ENCODE data around the gene TMEM231.

The TMEM231 gene

DNA sequence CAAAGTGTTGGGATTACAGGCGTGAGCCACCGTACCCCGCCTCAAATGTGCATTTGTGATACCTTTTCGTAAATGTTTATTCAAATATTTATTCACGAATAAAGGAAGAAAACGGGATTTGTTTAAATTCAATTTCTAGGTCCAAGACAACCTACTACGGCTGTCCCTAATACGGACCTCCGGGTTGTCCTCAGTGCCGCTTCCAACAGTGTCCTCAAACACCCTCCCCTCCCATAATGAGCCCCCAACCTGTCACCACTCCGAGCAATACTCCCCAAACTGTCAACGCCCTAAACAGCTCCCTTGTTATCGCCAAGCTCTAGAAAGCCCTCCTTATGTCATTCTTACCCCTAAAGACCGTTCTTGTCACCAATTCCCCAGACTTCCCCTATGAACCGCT is 9.6 kb upstream of the TMEM231 start:
- POLR2A ChIA-PET = interaction anchor here (0.6 to 3.3 kb wide), 8 partner anchors 8 to 1866 kb away, joined by 3 to 22 read pairs (median 4); partner anchors contain the start of genes KARS1, TERF2IP and TMEM231
- DNase-seq (ENCODE audit: extremely low spot score) = no peak
- CTCF ChIA-PET = interaction anchor here (1.4 to 2.3 kb wide), 2 partner anchors 49 to 100 kb away, joined by 6 to 11 read pairs; no protein-coding TSS in a partner anchor
- TF ChIP-seq TARDBP (IDR thresholded peaks at IDR 0.05) (no peak), BHLHE40 (IDR thresholded peaks at IDR 0.05; ENCODE audit: borderline replicate concordance) (no peak), SUZ12 (IDR thresholded peaks at IDR 0.05) (no peak), LEF1 (IDR thresholded peaks at IDR 0.05; ENCODE audit: borderline replicate concordance) (no peak), HDGF (IDR thresholded peaks at IDR 0.05; ENCODE audit: borderline replicate concordance) (no peak), FOXM1 (IDR thresholded peaks at IDR 0.05; ENCODE audit: borderline replicate concordance) (no peak), ARNT (IDR thresholded peaks at IDR 0.05) (no peak), CTBP1 (IDR thresholded peaks at IDR 0.05; ENCODE audit: borderline replicate concordance) (no peak), ZNF384 (IDR thresholded peaks at IDR 0.05) (no peak)

DNA sequence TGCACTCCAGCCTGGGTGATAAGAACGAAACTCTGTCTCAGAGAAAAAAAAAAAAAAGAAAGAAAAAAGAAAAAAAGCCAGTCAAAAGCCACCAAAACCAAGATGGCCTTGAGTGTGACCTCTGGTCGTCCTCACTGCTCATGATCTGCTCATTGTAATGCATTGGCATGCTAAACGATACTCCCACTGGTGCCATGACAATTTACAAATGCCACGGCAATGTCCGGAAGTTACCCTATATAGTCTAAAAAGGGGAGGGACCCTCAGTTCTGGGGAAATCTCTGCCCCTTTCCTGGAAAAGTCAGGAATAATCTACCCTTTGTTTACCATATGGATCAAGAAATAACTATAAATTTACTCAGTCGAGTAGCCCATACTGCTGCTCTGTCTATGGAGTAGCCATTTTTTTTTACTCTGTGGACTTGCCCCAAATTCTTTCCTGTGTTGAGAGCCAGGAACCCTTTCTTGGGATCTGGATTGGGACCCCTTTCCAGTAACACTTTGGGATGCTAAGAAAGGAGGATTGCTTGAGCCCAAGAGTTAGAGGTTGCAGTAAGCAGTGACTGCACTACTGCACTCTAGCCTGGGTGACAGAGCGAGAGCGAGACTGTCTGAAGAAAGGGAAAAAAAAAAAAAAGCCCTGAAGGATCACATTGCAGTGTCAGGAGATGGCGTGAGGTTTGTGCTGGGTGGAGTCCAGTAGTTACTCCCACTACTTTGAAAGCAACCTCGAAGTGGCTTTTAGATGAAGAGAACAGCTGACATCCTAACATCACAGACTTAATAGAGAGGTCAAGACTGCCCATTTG is 3.7 kb upstream of the TMEM231 start:
- CTCF ChIA-PET = interaction anchor here (1.2 kb wide), 1 partner anchor 87 kb away, joined by 5 read pairs; no protein-coding TSS in a partner anchor
- POLR2A ChIA-PET = interaction anchor here (0.6 kb wide), 1 partner anchor 81 kb away, joined by 3 read pairs; no protein-coding TSS in a partner anchor
- TF ChIP-seq HDGF (IDR thresholded peaks at IDR 0.05; ENCODE audit: borderline replicate concordance) (no peak), FOXM1 (IDR thresholded peaks at IDR 0.05; ENCODE audit: borderline replicate concordance) (no peak), FOXK2 (IDR thresholded peaks at IDR 0.05) (no peak), ZNF384 (IDR thresholded peaks at IDR 0.05) (peak; percentile 79)
- DNase-seq (ENCODE audit: extremely low spot score) = peak; percentile 11

DNA sequence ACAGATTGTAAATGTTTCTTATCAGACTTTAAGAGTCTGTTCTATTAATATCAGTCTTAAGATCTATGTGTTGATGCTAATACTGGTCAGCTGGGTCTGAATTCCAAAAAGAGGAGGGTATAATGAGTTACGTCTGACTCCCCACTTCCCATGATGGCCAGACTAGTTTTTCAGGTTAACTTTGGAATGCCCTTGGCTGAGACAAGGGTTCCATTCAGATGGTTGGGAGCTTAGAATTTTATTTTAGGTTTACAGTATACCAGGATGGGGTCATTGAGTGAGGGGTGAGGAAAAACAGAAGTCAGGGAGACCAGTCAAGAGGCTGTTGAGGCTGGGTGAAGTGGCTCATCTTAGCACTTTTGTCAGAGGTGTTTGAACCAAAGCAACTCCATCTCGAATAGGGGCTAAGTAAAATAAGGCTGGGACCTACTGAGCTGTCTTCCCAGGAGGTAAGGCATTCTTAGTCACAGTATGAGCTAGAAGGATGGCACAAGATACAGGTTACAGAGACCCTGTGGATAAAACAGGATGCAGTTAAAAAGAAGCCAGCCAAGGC is 2.9 kb upstream of the TMEM231 start:
- no peak for TF ChIP-seq SUZ12 (IDR thresholded peaks at IDR 0.05)
- no peak for TF ChIP-seq ARNT (IDR thresholded peaks at IDR 0.05)
- no peak for TF ChIP-seq ELF4 (IDR thresholded peaks at IDR 0.05)
- TF ChIP-seq FOXM1 (IDR thresholded peaks at IDR 0.05; ENCODE audit: borderline replicate concordance) = no peak
- no peak for TF ChIP-seq HDGF (IDR thresholded peaks at IDR 0.05; ENCODE audit: borderline replicate concordance)
- TF ChIP-seq, protein P1, sequence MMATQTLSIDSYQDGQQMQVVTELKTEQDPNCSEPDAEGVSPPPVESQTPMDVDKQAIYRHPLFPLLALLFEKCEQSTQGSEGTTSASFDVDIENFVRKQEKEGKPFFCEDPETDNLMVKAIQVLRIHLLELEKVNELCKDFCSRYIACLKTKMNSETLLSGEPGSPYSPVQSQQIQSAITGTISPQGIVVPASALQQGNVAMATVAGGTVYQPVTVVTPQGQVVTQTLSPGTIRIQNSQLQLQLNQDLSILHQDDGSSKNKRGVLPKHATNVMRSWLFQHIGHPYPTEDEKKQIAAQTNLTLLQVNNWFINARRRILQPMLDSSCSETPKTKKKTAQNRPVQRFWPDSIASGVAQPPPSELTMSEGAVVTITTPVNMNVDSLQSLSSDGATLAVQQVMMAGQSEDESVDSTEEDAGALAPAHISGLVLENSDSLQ (IDR thresholded peaks at IDR 0.05) = no peak
- TF ChIP-seq FOXA1 (IDR thresholded peaks at IDR 0.05) = no peak
- TF ChIP-seq LEF1 (IDR thresholded peaks at IDR 0.05; ENCODE audit: borderline replicate concordance) = no peak
- TF ChIP-seq NFRKB (IDR thresholded peaks at IDR 0.05) = no peak
- TF ChIP-seq CTBP1 (IDR thresholded peaks at IDR 0.05; ENCODE audit: borderline replicate concordance) = no peak
- ChIA-PET POLR2A (no interaction called here), CTCF (no interaction called here)
- DNase-seq (ENCODE audit: extremely low spot score) = no peak

DNA sequence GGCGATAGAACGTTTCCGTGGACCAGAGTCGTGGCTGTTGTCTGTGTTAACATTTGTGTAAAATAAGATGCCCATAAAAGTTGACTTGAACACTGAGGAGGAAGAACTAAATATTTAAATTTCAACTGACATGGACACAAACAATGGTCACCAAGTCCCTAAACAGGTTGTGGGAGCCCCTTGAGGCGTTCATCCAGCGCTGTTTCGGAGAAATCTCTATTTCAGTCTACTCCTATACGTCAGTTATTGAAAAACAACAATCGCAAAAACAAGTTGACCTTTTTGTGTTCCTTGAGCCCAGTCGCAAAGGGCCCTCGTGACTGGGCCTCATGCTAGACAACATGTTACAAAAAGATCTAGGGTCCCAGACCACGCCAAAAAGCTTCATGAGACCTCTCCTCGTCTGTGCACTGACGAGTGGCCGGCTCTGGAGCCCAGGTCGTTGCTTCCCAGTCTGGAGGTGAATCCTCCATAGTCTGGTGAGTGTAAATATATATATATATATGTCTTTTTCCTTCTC is 439 bp upstream of the TMEM231 start:
- DNase-seq (ENCODE audit: extremely low spot score) = no peak
- POLR2A ChIA-PET = interaction anchor here (0.8 to 1.9 kb wide), 9 partner anchors 9 to 93 kb away, joined by 3 to 22 read pairs (median 4); partner anchors contain the start of genes ADAT1, GABARAPL2, KARS1 and TERF2IP
- CTCF ChIA-PET = interaction anchor here (0.6 to 0.8 kb wide), 3 partner anchors 39 to 93 kb away, joined by 4 to 5 read pairs (median 5); no protein-coding TSS in a partner anchor
- TF ChIP-seq ELF4 (IDR thresholded peaks at IDR 0.05) = no peak
- no peak for TF ChIP-seq SP1 (IDR thresholded peaks at IDR 0.05)
- TF ChIP-seq HDGF (IDR thresholded peaks at IDR 0.05; ENCODE audit: borderline replicate concordance) = no peak
- TF ChIP-seq L3MBTL2 (conservative IDR thresholded peaks at IDR 0.05) = no peak
- no peak for TF ChIP-seq FOXM1 (IDR thresholded peaks at IDR 0.05; ENCODE audit: borderline replicate concordance)
- TF ChIP-seq BHLHE40 (IDR thresholded peaks at IDR 0.05; ENCODE audit: borderline replicate concordance) = no peak
- no peak for TF ChIP-seq FOXA1 (IDR thresholded peaks at IDR 0.05)
- TF ChIP-seq ARNT (IDR thresholded peaks at IDR 0.05) = no peak
- TF ChIP-seq SUZ12 (IDR thresholded peaks at IDR 0.05) = no peak
- TF ChIP-seq NFRKB (IDR thresholded peaks at IDR 0.05) = no peak
- TF ChIP-seq LEF1 (IDR thresholded peaks at IDR 0.05; ENCODE audit: borderline replicate concordance) = no peak
- no peak for TF ChIP-seq CTBP1 (IDR thresholded peaks at IDR 0.05; ENCODE audit: borderline replicate concordance)
- TF ChIP-seq ZNF384 (IDR thresholded peaks at IDR 0.05) = no peak
- TF ChIP-seq, protein P1 (IDR thresholded peaks at IDR 0.05) = no peak
- no peak for TF ChIP-seq TARDBP (IDR thresholded peaks at IDR 0.05)
- no peak for TF ChIP-seq FOXK2 (IDR thresholded peaks at IDR 0.05)

DNA sequence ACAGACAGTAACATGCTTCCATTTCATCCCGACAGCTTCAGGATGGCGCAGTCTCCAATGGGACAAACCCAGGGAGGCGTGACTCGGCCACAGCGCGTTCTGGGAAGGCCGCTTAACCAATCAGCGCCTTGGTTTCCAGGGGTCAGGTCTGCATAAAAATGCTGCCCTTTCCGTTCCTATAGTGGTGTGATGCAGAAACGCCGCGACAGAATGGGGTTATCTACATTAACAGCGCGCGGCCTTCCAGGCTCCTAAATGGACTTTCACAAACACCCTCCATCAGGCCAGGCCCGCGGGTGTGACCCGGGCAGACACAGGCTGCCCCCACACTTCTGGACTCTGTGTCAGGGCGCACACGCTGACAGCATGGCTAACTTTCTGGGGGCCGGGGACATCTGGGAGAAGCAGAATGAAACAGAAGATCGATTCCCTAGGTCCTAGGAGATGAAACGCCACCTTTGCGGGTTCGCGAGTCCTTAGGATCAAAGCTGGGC is 792 bp downstream of the TMEM231 start:
- ChIA-PET POLR2A (interaction anchor here (0.5 to 1.9 kb wide), 10 partner anchors 10 to 93 kb away, joined by 3 to 22 read pairs (median 4); partner anchors contain the start of genes ADAT1, CHST6, GABARAPL2 and KARS1), CTCF (no interaction called here)
- TF ChIP-seq NFRKB (IDR thresholded peaks at IDR 0.05) (no peak), L3MBTL2 (conservative IDR thresholded peaks at IDR 0.05) (no peak), ELF4 (IDR thresholded peaks at IDR 0.05) (no peak), FOXK2 (IDR thresholded peaks at IDR 0.05) (no peak), LEF1 (IDR thresholded peaks at IDR 0.05; ENCODE audit: borderline replicate concordance) (no peak), CTBP1 (IDR thresholded peaks at IDR 0.05; ENCODE audit: borderline replicate concordance) (no peak), ZNF384 (IDR thresholded peaks at IDR 0.05) (no peak), SUZ12 (IDR thresholded peaks at IDR 0.05) (no peak), FOXA1 (IDR thresholded peaks at IDR 0.05) (no peak), SP1 (IDR thresholded peaks at IDR 0.05) (no peak), HDGF (IDR thresholded peaks at IDR 0.05; ENCODE audit: borderline replicate concordance) (no peak), TARDBP (IDR thresholded peaks at IDR 0.05) (no peak), BHLHE40 (IDR thresholded peaks at IDR 0.05; ENCODE audit: borderline replicate concordance) (no peak), FOXM1 (IDR thresholded peaks at IDR 0.05; ENCODE audit: borderline replicate concordance) (no peak), ARNT (IDR thresholded peaks at IDR 0.05) (no peak)
- TF ChIP-seq, protein P1 (IDR thresholded peaks at IDR 0.05) = no peak

More for the DNA sequence above, 792 bp downstream of the TMEM231 start:
- DNase-seq (ENCODE audit: extremely low spot score) = peak; percentile 87
